PC-9 (cell line): Measurements from ENCODE around the gene NUCB1. TPM values are rescaled to one million over a fixed set of nuclear protein-coding genes. Genes with fewer than 3 reads are reported as not detected.

ENCODE experiments used
- BruUV-seq: library from RNA; stranded (reverse); fragments of 400-500 nt; replicated peaks from 2 replicates; lab custom pipeline; 2021; lab: Mats Ljungman, UMichigan
- CTCF ChIA-PET: fragments of 300-600 bp; sonication (Branson Sonifier 250); formaldehyde crosslinking; loops from one replicate; lab custom pipeline; 2022; ENCODE audit warnings: antibody characterized with exemption; lab: Charles Lee
- POLR2A ChIA-PET: fragments of 300-600 bp; sonication (Branson Sonifier 250); formaldehyde crosslinking; loops from one replicate; lab custom pipeline; 2022; ENCODE audit warnings: antibody characterized with exemption; ENCODE audit not compliant: unreplicated experiment; lab: Charles Lee
- DNase-seq, 2 experiments: peaks; one replicate each; pipeline versions ENCODE4 v3.0.0 to v3.0.0-alpha.2; 2015 to 2022; ENCODE audit warnings: mixed read lengths in 1 of 2
- H2AFZ ChIP-seq: fragments of 200-600 bp; sonication (generic); 2 replicates; pipeline ENCODE4 v1.8.1; 2017; ENCODE audit warnings: antibody characterized with exemption
- H3F3A ChIP-seq: fragments of 200-600 bp; sonication (generic); 2 replicates; pipeline ENCODE4 v1.8.1; 2017; ENCODE audit warnings: antibody characterized with exemption, mild to moderate bottlenecking, low read depth; ENCODE audit not compliant: insufficient read depth
- H3K27ac ChIP-seq: fragments of 200-600 bp; sonication (generic); 2 replicates; pipeline ENCODE4 v1.6.1; 2016; ENCODE audit warnings: mixed run types
- H3K27me3 ChIP-seq: fragments of 200-600 bp; sonication (generic); 2 replicates; pipeline ENCODE4 v1.6.1; 2016; ENCODE audit warnings: low read depth, mixed run types; ENCODE audit not compliant: insufficient read depth
- H3K36me3 ChIP-seq: fragments of 200-600 bp; sonication (generic); 2 replicates; pipeline ENCODE4 v1.6.1; 2016; ENCODE audit warnings: low read depth, mixed run types
- H3K4me1 ChIP-seq: fragments of 200-600 bp; sonication (generic); replicated peaks from 2 replicates; pipeline ENCODE4 v1.6.1; 2016; ENCODE audit warnings: mixed run types; ENCODE audit not compliant: insufficient read depth
- H3K4me2 ChIP-seq: fragments of 200-600 bp; sonication (generic); 2 replicates; pipeline ENCODE4 v1.6.1; 2017; ENCODE audit warnings: mixed run types
- H3K4me3 ChIP-seq: fragments of 200-600 bp; sonication (generic); 2 replicates; pipeline ENCODE4 v1.6.1; 2016; ENCODE audit warnings: mixed run types
- H3K79me2 ChIP-seq: fragments of 200-600 bp; sonication (generic); 2 replicates; pipeline ENCODE4 v1.6.1; 2017; ENCODE audit warnings: low read depth, mixed run types
- H3K9me2 ChIP-seq: fragments of 200-600 bp; sonication (generic); 2 replicates; pipeline ENCODE4 v1.8.1; 2017; ENCODE audit warnings: mild to moderate bottlenecking; ENCODE audit not compliant: insufficient read depth
- H3K9me3 ChIP-seq: fragments of 200-600 bp; sonication (generic); 2 replicates; pipeline ENCODE4 v1.8.1; 2016; ENCODE audit warnings: low read depth; ENCODE audit not compliant: insufficient read depth
- H4K20me1 ChIP-seq: fragments of 200-600 bp; sonication (generic); 2 replicates; pipeline ENCODE4 v1.8.1; 2017; ENCODE audit not compliant: insufficient read depth
- EZH2 ChIP-seq: fragments of 200-600 bp; sonication (generic); IDR thresholded peaks from 2 replicates; pipeline ENCODE4 v1.8.0; 2017; ENCODE audit warnings: antibody characterized with exemption, low read depth
- intact Hi-C: fragments of 100-400 bp; cut with micrococcal nuclease; formaldehyde crosslinking; loops from one replicate; pipeline ENCODE4 v1.10.0; 2022; ENCODE audit not compliant: unreplicated experiment
- total RNA-seq: library from RNA; stranded (reverse); gene quantifications from 2 replicates; pipeline ENCODE4 v1.2.3, GENCODE V29; 2021
- TF ChIP-seq, protein P1 (sequence below): fragments of 200-600 bp; sonication (generic); conservative IDR thresholded peaks from 2 replicates; pipeline ENCODE4 v1.6.1; 2017; ENCODE audit warnings: mixed run types, antibody characterized with exemption, mild to moderate bottlenecking, moderate library complexity

Gene NUCB1
- total RNA-seq, 1 experiment from 2014 or later, result 185 TPM

GRCh38 chr19:48965040-48965805, 65.1 kb downstream of the NUCB1 start, which contains the start of gene FTL:
FTL (plus strand) TSS chr19:48965309; CDS start chr19:48965508, 199 bp downstream.
- TF ChIP-seq EZH2, result no peak
- TF ChIP-seq, protein P1, sequence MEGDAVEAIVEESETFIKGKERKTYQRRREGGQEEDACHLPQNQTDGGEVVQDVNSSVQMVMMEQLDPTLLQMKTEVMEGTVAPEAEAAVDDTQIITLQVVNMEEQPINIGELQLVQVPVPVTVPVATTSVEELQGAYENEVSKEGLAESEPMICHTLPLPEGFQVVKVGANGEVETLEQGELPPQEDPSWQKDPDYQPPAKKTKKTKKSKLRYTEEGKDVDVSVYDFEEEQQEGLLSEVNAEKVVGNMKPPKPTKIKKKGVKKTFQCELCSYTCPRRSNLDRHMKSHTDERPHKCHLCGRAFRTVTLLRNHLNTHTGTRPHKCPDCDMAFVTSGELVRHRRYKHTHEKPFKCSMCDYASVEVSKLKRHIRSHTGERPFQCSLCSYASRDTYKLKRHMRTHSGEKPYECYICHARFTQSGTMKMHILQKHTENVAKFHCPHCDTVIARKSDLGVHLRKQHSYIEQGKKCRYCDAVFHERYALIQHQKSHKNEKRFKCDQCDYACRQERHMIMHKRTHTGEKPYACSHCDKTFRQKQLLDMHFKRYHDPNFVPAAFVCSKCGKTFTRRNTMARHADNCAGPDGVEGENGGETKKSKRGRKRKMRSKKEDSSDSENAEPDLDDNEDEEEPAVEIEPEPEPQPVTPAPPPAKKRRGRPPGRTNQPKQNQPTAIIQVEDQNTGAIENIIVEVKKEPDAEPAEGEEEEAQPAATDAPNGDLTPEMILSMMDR, result no peak
- no peaks in the 10 kb centered on the region for H3K9me2 ChIP-seq
- H3K9me3 ChIP-seq, result no peaks in the 10 kb centered on the region
- peaks cover 80% of the 10 kb centered on the region for H3F3A ChIP-seq
- H3K27ac ChIP-seq, result peak within 1 kb of the TSS; percentile 95
- peaks cover 22% of the 10 kb centered on the region for H4K20me1 ChIP-seq
- peak within 1 kb of the TSS; percentile 84 for H3K4me3 ChIP-seq
- H3K4me1 ChIP-seq, result peaks cover 39% of the 10 kb centered on the region
- intact Hi-C loops, result loop anchor here (2.0 to 10.0 kb wide), 3 partner anchors 28 to 480 kb away; partner anchors contain the start of genes CA11, GYS1 and RUVBL2
- H3K4me2 ChIP-seq, result peak within 1 kb of the TSS; percentile 96
- peak; percentile 92 to 99 for DNase-seq
- no TSS peak for BruUV-seq
- peaks cover 33% of the 10 kb centered on the region for H3K79me2 ChIP-seq
- H3K36me3 ChIP-seq, result peaks cover 18% of the 10 kb centered on the region
- CTCF ChIA-PET, result no interaction called here
- H2AFZ ChIP-seq, result no peak within 1 kb of the TSS
- no peaks in the 10 kb centered on the region for H3K27me3 ChIP-seq
- POLR2A ChIA-PET, result interaction anchor here (0.6 kb wide), 1 partner anchor 8 kb away, joined by 3 read pairs; no protein-coding TSS in a partner anchor

GRCh38 chr19:48965806-48966540, 65.9 kb downstream of the NUCB1 start:
- peaks cover 77% of the 10 kb centered on the region for H3F3A ChIP-seq
- no peak overlapping the region for H2AFZ ChIP-seq
- CTCF ChIA-PET, result no interaction called here
- peaks cover 18% of the 10 kb centered on the region for H3K36me3 ChIP-seq
- H3K9me2 ChIP-seq, result no peaks in the 10 kb centered on the region
- peaks cover 22% of the 10 kb centered on the region for H4K20me1 ChIP-seq
- POLR2A ChIA-PET, result interaction anchor here (0.6 kb wide), 1 partner anchor 7 kb away, joined by 3 read pairs; no protein-coding TSS in a partner anchor
- peak; percentile 67 to 83 for DNase-seq
- TF ChIP-seq, protein P1, result no peak
- no peak for TF ChIP-seq EZH2
- peak overlapping the region; percentile 84 for H3K4me2 ChIP-seq
- TSS peak; percentile 78 for BruUV-seq
- H3K4me1 ChIP-seq, result peaks cover 39% of the 10 kb centered on the region
- intact Hi-C loops, result loop anchor here (2.0 to 10.0 kb wide), 3 partner anchors 27 to 481 kb away; partner anchors contain the start of genes CA11, GYS1 and RUVBL2
- H3K79me2 ChIP-seq, result peaks cover 33% of the 10 kb centered on the region
- no peaks in the 10 kb centered on the region for H3K27me3 ChIP-seq
- peak overlapping the region; percentile 84 for H3K4me3 ChIP-seq
- no peaks in the 10 kb centered on the region for H3K9me3 ChIP-seq
- peak overlapping the region; percentile 59 for H3K27ac ChIP-seq
